GM18870 (cell line): ENCODE data around the gene PLA2G1B.

ENCODE experiments used
- ATAC-seq: cut with Tn5 transposase; IDR thresholded peaks from one replicate; pipeline ENCODE4 v1.9.1; 2021; ENCODE audit warnings: moderate library complexity; ENCODE audit not compliant: unreplicated experiment

The PLA2G1B gene

GRCh38 chr12:120331390-120331789 lies 3.8 kb upstream of the PLA2G1B start:
- ATAC-seq, result no peak

- no peak for ATAC-seq
These were observed 649 bp upstream of the PLA2G1B start for GRCh38 chr12:120328228-120328627.

GRCh38 chr12:120324841-120325417 lies 2.6 kb downstream of the PLA2G1B start:
- no peak for ATAC-seq

GRCh38 chr12:120323772-120324171 lies 3.8 kb downstream of the PLA2G1B start:
- ATAC-seq, result no peak

- no peak for ATAC-seq
These were observed 6.0 kb downstream of the PLA2G1B start for GRCh38 chr12:120321382-120322202.

GRCh38 chr12:120317224-120318105 lies 10.1 kb downstream of the PLA2G1B start:
- peak; percentile 98 for ATAC-seq

- no peak for ATAC-seq
These were observed 10.8 kb downstream of the PLA2G1B start for GRCh38 chr12:120316798-120317223.

GRCh38 chr12:120314220-120314619 lies 13.4 kb downstream of the PLA2G1B start:
- no peak for ATAC-seq

- peak; percentile 94 for ATAC-seq
These were observed 25.4 kb downstream of the PLA2G1B start, which contains the start of gene SIRT4 for GRCh38 chr12:120301962-120302815. Gene SIRT4, plus strand, starts transcription at chr12:120302321. Its CDS starts 1,241 bp downstream, at chr12:120303562.

- ATAC-seq, result peak; percentile 43
These were observed 34.7 kb downstream of the PLA2G1B start, which contains the start of gene RNU4-1 for GRCh38 chr12:120292661-120293531. Gene RNU4-1, minus strand, starts transcription at chr12:120293237.

- peak; percentile 3 for ATAC-seq
These were observed 35.2 kb downstream of the PLA2G1B start for GRCh38 chr12:120292411-120292660.

- no peak for ATAC-seq
These were observed 36.8 kb downstream of the PLA2G1B start for GRCh38 chr12:120290609-120291305.

GRCh38 chr12:120287491-120287890 lies 40.1 kb downstream of the PLA2G1B start:
- ATAC-seq, result no peak

GRCh38 chr12:120286768-120287490 lies 40.6 kb downstream of the PLA2G1B start:
- ATAC-seq, result no peak

GRCh38 chr12:120284381-120284780 lies 43.2 kb downstream of the PLA2G1B start:
- no peak for ATAC-seq

GRCh38 chr12:120283318-120283717 lies 44.3 kb downstream of the PLA2G1B start:
- ATAC-seq, result no peak

- ATAC-seq, result no peak
These were observed 49.2 kb downstream of the PLA2G1B start for GRCh38 chr12:120278137-120279069.
